Smooth muscle cell (in vitro differentiated cells): Measurements from ENCODE around the gene SCYL2. TPM values are rescaled to one million over a fixed set of nuclear protein-coding genes. Genes with fewer than 3 reads are reported as not detected.

Experiments
- DNase-seq: peaks from one replicate; lab custom pipeline; 2025; ENCODE audit not compliant: unreplicated experiment; lab: John Stamatoyannopoulos, UW
- H2AFZ ChIP-seq: fragments of 200-600 bp; sonication (generic); 2 replicates; pipeline ENCODE4 v1.6.0; 2016; ENCODE audit warnings: antibody characterized with exemption, low read depth, mild to moderate bottlenecking
- H3F3A ChIP-seq: fragments of 200-600 bp; sonication (generic); 2 replicates; pipeline ENCODE4 v1.6.0; 2017; ENCODE audit warnings: antibody characterized with exemption, low read depth
- H3K27ac ChIP-seq: fragments of 200-600 bp; sonication (generic); 2 replicates; pipeline ENCODE4 v1.5.1; 2016; ENCODE audit warnings: low read depth, mild to moderate bottlenecking
- H3K27me3 ChIP-seq: fragments of 200-600 bp; sonication (generic); 2 replicates; pipeline ENCODE4 v1.6.1; 2016; ENCODE audit warnings: low read depth, mild to moderate bottlenecking
- H3K36me3 ChIP-seq: fragments of 200-600 bp; sonication (generic); 2 replicates; pipeline ENCODE4 v1.5.1; 2016; ENCODE audit warnings: low read depth
- H3K4me1 ChIP-seq: fragments of 200-600 bp; sonication (generic); 2 replicates; pipeline ENCODE4 v1.5.1; 2016; ENCODE audit warnings: low read depth
- H3K4me2 ChIP-seq: fragments of 200-600 bp; sonication (generic); 2 replicates; pipeline ENCODE4 v1.6.0; 2016; ENCODE audit warnings: mild to moderate bottlenecking
- H3K4me3 ChIP-seq: fragments of 200-600 bp; sonication (generic); 2 replicates; pipeline ENCODE4 v1.5.1; 2016; ENCODE audit warnings: mild to moderate bottlenecking
- H3K79me2 ChIP-seq: fragments of 200-600 bp; sonication (generic); 2 replicates; pipeline ENCODE4 v1.6.0; 2016; ENCODE audit warnings: low read depth, mild to moderate bottlenecking
- H3K9ac ChIP-seq: fragments of 200-600 bp; sonication (generic); 2 replicates; pipeline ENCODE4 v1.6.0; 2016; ENCODE audit warnings: low read depth
- H3K9me3 ChIP-seq: fragments of 200-600 bp; sonication (generic); replicated peaks from 2 replicates; pipeline ENCODE4 v1.5.1; 2016; ENCODE audit warnings: low read depth
- H4K20me1 ChIP-seq: fragments of 200-600 bp; sonication (generic); 2 replicates; pipeline ENCODE4 v1.6.0; 2016; ENCODE audit warnings: low read depth
- CTCF ChIP-seq: fragments of 200-600 bp; sonication (generic); IDR thresholded peaks from 2 replicates; pipeline ENCODE4 v1.5.1; 2017; ENCODE audit warnings: borderline replicate concordance, mild to moderate bottlenecking, antibody characterized with exemption; ENCODE audit not compliant: insufficient read depth, poor library complexity, severe bottlenecking
- WGBS: methylation state at CpG from one replicate; pipeline ENCODE4 v1.1.7; 2016; ENCODE audit warnings: low lambda C conversion rate; 5-methylcytosine and 5-hydroxymethylcytosine counted together
- polyA plus RNA-seq: library from polyadenylated mRNA; unstranded; fragments of >200 nt; fragmentation: Nextera tagmentation; extraction: Ambion mirVana; gene quantifications from 2 replicates; pipeline ENCODE4 v1.2.1, GENCODE V29; 2016
- total RNA-seq: library from RNA; depleted of rRNA; stranded (reverse); fragments of >200 nt; gene quantifications from 2 replicates; pipeline ENCODE4 v1.2.3, GENCODE V29; 2014

The SCYL2 gene
- total and polyA plus RNA-seq, 2 experiments from 2014 or later = 20.4 to 123 TPM

- Histone ChIP-seq H4K20me1 (no peaks in the 10 kb centered on the region), H3K4me3 (no peak overlapping the region), H3K79me2 (no peaks in the 10 kb centered on the region), H3K4me1 (no peaks in the 10 kb centered on the region), H3K9me3 (peaks cover 2% of the 10 kb centered on the region), H3K36me3 (peaks cover 25% of the 10 kb centered on the region), H3K9ac (no peak overlapping the region), H3F3A (no peaks in the 10 kb centered on the region), H2AFZ (no peak overlapping the region), H3K27ac (no peak overlapping the region), H3K4me2 (no peak overlapping the region), H3K27me3 (no peaks in the 10 kb centered on the region)
- no peak for DNase-seq
- WGBS = 100% methylated on average over 1 of the region's 1 CpG
- no peak for TF ChIP-seq CTCF
Measured at GRCh38 chr12:100311317-100311716, 44.3 kb downstream of the SCYL2 start.

- Histone ChIP-seq H3K27ac (no peak overlapping the region), H4K20me1 (no peaks in the 10 kb centered on the region), H3K9me3 (no peaks in the 10 kb centered on the region), H3K79me2 (no peaks in the 10 kb centered on the region), H2AFZ (no peak overlapping the region), H3K36me3 (peaks cover 18% of the 10 kb centered on the region), H3K4me1 (no peaks in the 10 kb centered on the region), H3K27me3 (no peaks in the 10 kb centered on the region), H3K4me3 (no peak overlapping the region), H3F3A (no peaks in the 10 kb centered on the region), H3K4me2 (no peak overlapping the region), H3K9ac (no peak overlapping the region)
- 97% methylated on average over 2 of the region's 2 CpGs for WGBS
- TF ChIP-seq CTCF = no peak
- no peak for DNase-seq
Measured at GRCh38 chr12:100317371-100317770, 50.4 kb downstream of the SCYL2 start.

- Histone ChIP-seq H3F3A (no peaks in the 10 kb centered on the region), H3K36me3 (peaks cover 23% of the 10 kb centered on the region), H3K79me2 (peaks cover 3% of the 10 kb centered on the region), H3K27me3 (no peaks in the 10 kb centered on the region), H3K4me2 (no peak overlapping the region), H3K4me1 (no peaks in the 10 kb centered on the region), H3K4me3 (no peak overlapping the region), H3K9me3 (no peaks in the 10 kb centered on the region), H3K9ac (no peak overlapping the region), H2AFZ (no peak overlapping the region), H4K20me1 (peaks cover 7% of the 10 kb centered on the region), H3K27ac (no peak overlapping the region)
- TF ChIP-seq CTCF = no peak
- no peak for DNase-seq
Measured at GRCh38 chr12:100324498-100324897, 57.5 kb downstream of the SCYL2 start.

- no peak overlapping the region for H3K4me3 ChIP-seq
- no peak overlapping the region for H3K9ac ChIP-seq
- H3K9me3 ChIP-seq = no peaks in the 10 kb centered on the region
- H3F3A ChIP-seq = no peaks in the 10 kb centered on the region
- DNase-seq = no peak
- peaks cover 7% of the 10 kb centered on the region for H4K20me1 ChIP-seq
- H3K27ac ChIP-seq = no peak overlapping the region
- no peak overlapping the region for H2AFZ ChIP-seq
- TF ChIP-seq CTCF = no peak
- H3K36me3 ChIP-seq = peaks cover 27% of the 10 kb centered on the region
- peaks cover 3% of the 10 kb centered on the region for H3K79me2 ChIP-seq
- H3K4me2 ChIP-seq = no peak overlapping the region
- no peaks in the 10 kb centered on the region for H3K4me1 ChIP-seq
- H3K27me3 ChIP-seq = no peaks in the 10 kb centered on the region
Measured at GRCh38 chr12:100326208-100326607, 59.2 kb downstream of the SCYL2 start.
